ENCODE measurements around the gene SLC25A53. TPM values are rescaled to one million over a fixed set of nuclear protein-coding genes. Genes with fewer than 3 reads are reported as not detected.
A peak's percentile ranks its signal among the peaks of the same experiment; 100 is the strongest.

The SLC25A53 gene
- total RNA-seq, 3 donors from 2014 or later, result 16.4 to 21.1 (median 17.6) TPM

DNA sequence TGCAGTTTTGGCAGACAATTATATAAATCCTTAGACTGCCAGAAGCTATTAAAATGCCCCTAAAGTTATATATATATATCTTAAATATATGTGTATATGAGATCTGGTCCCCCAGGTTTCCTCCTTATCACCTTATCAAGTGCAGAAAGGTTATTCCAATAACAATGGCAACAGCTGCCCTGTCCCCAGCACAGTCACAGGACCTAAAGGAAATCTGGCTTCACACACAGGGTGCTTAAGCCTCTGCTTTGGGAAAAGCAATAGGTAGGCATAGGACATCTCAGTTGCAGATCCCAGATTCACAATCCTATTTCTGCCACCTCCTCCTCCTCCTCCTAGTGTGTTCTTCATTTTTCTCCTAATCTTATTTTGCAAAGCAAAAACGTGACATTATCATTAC, 5.8 kb downstream of the SLC25A53 start:
- peaks cover 0 to 25% of the 10 kb centered on the region in 2 donors for H3K27me3 ChIP-seq

GRCh38 chrX:104141087-104141760, 15.6 kb downstream of the SLC25A53 start:
- Histone ChIP-seq H3K27ac (no peak overlapping the region), H3K36me3 (no peaks in the 10 kb centered on the region), H3K4me3 (no peak overlapping the region), H3K27me3 (peaks cover 0 to 33% of the 10 kb centered on the region in 2 donors), H3K9me3 (no peaks in the 10 kb centered on the region), H3K4me1 (no peaks in the 10 kb centered on the region)
- DNase-seq (ENCODE audit: low spot score in 2 of 2), result no peak
- TF ChIP-seq POLR2AphosphoS5 (IDR thresholded peaks at IDR 0.05) (no peak), POLR2A (IDR thresholded peaks at IDR 0.05) (no peak)
- TF ChIP-seq, protein P1, sequence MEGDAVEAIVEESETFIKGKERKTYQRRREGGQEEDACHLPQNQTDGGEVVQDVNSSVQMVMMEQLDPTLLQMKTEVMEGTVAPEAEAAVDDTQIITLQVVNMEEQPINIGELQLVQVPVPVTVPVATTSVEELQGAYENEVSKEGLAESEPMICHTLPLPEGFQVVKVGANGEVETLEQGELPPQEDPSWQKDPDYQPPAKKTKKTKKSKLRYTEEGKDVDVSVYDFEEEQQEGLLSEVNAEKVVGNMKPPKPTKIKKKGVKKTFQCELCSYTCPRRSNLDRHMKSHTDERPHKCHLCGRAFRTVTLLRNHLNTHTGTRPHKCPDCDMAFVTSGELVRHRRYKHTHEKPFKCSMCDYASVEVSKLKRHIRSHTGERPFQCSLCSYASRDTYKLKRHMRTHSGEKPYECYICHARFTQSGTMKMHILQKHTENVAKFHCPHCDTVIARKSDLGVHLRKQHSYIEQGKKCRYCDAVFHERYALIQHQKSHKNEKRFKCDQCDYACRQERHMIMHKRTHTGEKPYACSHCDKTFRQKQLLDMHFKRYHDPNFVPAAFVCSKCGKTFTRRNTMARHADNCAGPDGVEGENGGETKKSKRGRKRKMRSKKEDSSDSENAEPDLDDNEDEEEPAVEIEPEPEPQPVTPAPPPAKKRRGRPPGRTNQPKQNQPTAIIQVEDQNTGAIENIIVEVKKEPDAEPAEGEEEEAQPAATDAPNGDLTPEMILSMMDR (IDR thresholded peaks at IDR 0.05), result no peak
- intact Hi-C loops (cut with DNase I; ENCODE audit: low total_unique reads), result no loop called here

More for the DNA sequence above, 5.8 kb downstream of the SLC25A53 start:
- Histone ChIP-seq H3K27ac (no peak overlapping the region), H3K4me3 (no peak overlapping the region), H3K36me3 (no peaks in the 10 kb centered on the region), H3K9me3 (no peaks in the 10 kb centered on the region), H3K4me1 (no peaks in the 10 kb centered on the region)
- TF ChIP-seq POLR2A (IDR thresholded peaks at IDR 0.05) (no peak), POLR2AphosphoS5 (IDR thresholded peaks at IDR 0.05) (no peak)
- TF ChIP-seq, protein P1 (IDR thresholded peaks at IDR 0.05), result no peak
- DNase-seq (ENCODE audit: low spot score in 2 of 2), result no peak
- intact Hi-C loops (cut with DNase I; ENCODE audit: low total_unique reads), result no loop called here

DNA sequence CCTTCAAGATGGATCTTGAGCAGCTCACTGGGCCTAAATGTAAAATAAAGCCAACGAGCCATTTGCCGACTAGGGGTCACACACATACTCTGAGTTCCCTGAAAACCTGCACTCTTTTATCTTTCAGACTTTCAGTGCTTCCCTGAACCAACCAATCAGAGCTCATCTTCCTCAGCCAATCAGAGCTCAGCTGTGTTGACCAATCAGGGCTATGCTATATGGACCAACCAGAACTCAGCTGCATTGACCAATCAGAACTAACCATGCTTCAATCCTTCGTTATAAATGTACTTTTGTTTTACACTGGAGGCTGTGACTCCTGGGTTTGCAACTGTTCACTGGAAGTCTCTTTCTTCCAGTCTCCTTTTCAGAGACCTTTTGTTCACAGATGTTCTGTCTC, 19.3 kb downstream of the SLC25A53 start:
- peaks cover 0 to 50% of the 10 kb centered on the region in 2 donors for H3K27me3 ChIP-seq
- H3K9me3 ChIP-seq, result no peaks in the 10 kb centered on the region
- no peak overlapping the region for H3K27ac ChIP-seq
- no peak for DNase-seq (ENCODE audit: low spot score in 2 of 2)
- no peaks in the 10 kb centered on the region for H3K4me1 ChIP-seq
- H3K4me3 ChIP-seq, result no peak overlapping the region
- TF ChIP-seq, protein P1 (IDR thresholded peaks at IDR 0.05), result no peak
- TF ChIP-seq POLR2A (IDR thresholded peaks at IDR 0.05), result no peak
- TF ChIP-seq POLR2AphosphoS5 (IDR thresholded peaks at IDR 0.05), result no peak
- intact Hi-C loops (cut with DNase I; ENCODE audit: low total_unique reads), result no loop called here
- no peaks in the 10 kb centered on the region for H3K36me3 ChIP-seq

- H3K36me3 ChIP-seq, result no peaks in the 10 kb centered on the region
- DNase-seq (ENCODE audit: low spot score in 2 of 2), result peak in 1 of 2 donors; percentile 49
- H3K4me1 ChIP-seq, result no peaks in the 10 kb centered on the region
- no peak overlapping the region for H3K27ac ChIP-seq
- no peaks in the 10 kb centered on the region for H3K9me3 ChIP-seq
- intact Hi-C loops (cut with DNase I; ENCODE audit: low total_unique reads), result no loop called here
- H3K27me3 ChIP-seq, result peaks cover 0 to 41% of the 10 kb centered on the region in 2 donors
- H3K4me3 ChIP-seq, result peak overlapping the region; percentile 30 to 54 (median 32)
- TF ChIP-seq POLR2AphosphoS5 (IDR thresholded peaks at IDR 0.05), result no peak
- TF ChIP-seq, protein P1 (IDR thresholded peaks at IDR 0.05), result peak; percentile 37 to 64 (median 40)
Measured at GRCh38 chrX:104136241-104137019, 20.4 kb downstream of the SLC25A53 start.

DNA sequence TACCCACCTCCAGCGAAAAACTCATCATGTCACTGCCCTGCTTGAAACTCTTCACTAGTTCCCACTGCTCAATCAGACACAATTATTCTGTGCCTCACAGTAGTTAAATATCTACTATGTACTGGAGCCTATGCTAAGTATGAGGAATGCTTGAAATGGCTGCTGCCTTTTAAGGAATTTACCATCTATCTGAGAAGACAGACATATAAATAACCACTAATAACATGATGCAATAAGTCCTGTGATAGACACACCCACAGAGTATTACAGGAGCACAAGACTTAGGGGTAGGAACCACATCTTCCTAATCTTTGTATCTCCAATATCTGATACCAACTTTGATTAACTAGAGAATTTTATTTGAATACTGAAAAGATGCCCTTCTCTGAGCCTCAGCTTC, 21.1 kb downstream of the SLC25A53 start:
- no peak for DNase-seq (ENCODE audit: low spot score in 2 of 2)
- TF ChIP-seq POLR2AphosphoS5 (IDR thresholded peaks at IDR 0.05) (no peak), POLR2A (IDR thresholded peaks at IDR 0.05) (no peak)
- TF ChIP-seq, protein P1 (IDR thresholded peaks at IDR 0.05), result no peak
- no peaks in the 10 kb centered on the region for H3K9me3 ChIP-seq
- no peak overlapping the region for H3K4me3 ChIP-seq
- no peaks in the 10 kb centered on the region for H3K36me3 ChIP-seq
- H3K27ac ChIP-seq, result no peak overlapping the region
- peaks cover 0 to 34% of the 10 kb centered on the region in 2 donors for H3K27me3 ChIP-seq
- no peaks in the 10 kb centered on the region for H3K4me1 ChIP-seq
- intact Hi-C loops (cut with DNase I; ENCODE audit: low total_unique reads), result no loop called here

Data from breast epithelium (tissue), 4 donors.